HL-60 (cell line): ENCODE measurements around the gene CAND1.

ENCODE experiments used
- DNase-seq, 2 experiments: peaks; one replicate each; pipeline ENCODE4 v3.0.0-alpha.2; 2010 to 2020; ENCODE audit warnings: low read depth in 1 of 2, low spot score in 1 of 2
- H3K27ac ChIP-seq: fragments of 250-450 bp; sonication (Bioruptor Pico); replicated peaks from 2 replicates; pipeline ENCODE4 v1.5.1; 2020; ENCODE audit warnings: mild to moderate bottlenecking, moderate library complexity
- H3K27me3 ChIP-seq: fragments of 250-450 bp; sonication (Bioruptor Pico); 2 replicates; pipeline ENCODE4 v1.5.1; 2021; ENCODE audit warnings: mild to moderate bottlenecking, moderate library complexity; ENCODE audit not compliant: insufficient read depth, poor library complexity, severe bottlenecking
- H3K4me3 ChIP-seq: replicated peaks from 2 replicates; pipeline ENCODE4 v1.5.1; 2011; ENCODE audit warnings: mild to moderate bottlenecking, control low read depth, low read length; ENCODE audit not compliant: insufficient read depth
- GABPA ChIP-seq: IDR thresholded peaks from 2 replicates; pipeline ENCODE4 v1.6.1; 2012; ENCODE audit warnings: low read depth
- POLR2AphosphoS5 ChIP-seq: IDR thresholded peaks from 2 replicates; pipeline ENCODE4 v1.6.1; 2012; ENCODE audit warnings: low read depth
- SPI1 ChIP-seq: IDR thresholded peaks from 2 replicates; pipeline ENCODE4 v1.6.1; 2012; ENCODE audit warnings: low read depth, mild to moderate bottlenecking, borderline replicate concordance
- TF ChIP-seq, protein P1 (sequence below): IDR thresholded peaks from 2 replicates; pipeline ENCODE4 v1.6.1; 2012; ENCODE audit warnings: low read depth; ENCODE audit not compliant: insufficient replicate concordance
- TF ChIP-seq, protein P2 (sequence below): IDR thresholded peaks from one replicate; pipeline ENCODE4 v1.5.1; 2011; ENCODE audit warnings: low read length, control low read depth, inconsistent platforms; ENCODE audit not compliant: insufficient read depth

Gene CAND1

DNA sequence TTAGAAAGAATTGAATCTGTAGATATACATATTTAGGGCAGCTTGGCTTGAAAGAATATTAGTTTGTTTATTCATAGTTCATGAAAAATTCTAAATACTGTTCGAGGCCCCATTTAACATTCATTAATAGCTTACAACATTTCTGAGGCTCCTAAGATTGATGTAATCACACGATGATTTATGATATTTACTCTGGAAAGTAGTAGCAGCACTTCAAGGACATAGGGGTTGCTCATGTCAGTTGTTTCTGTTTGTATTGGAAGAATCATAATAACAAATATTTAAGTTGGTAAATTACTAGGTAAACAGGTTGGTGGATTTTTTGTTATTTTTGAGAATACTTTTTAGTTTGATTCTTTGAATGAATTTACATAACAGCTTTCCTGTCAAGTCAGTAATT is 30.4 kb downstream of the CAND1 start:
- H3K27ac ChIP-seq = no peak overlapping the region
- TF ChIP-seq GABPA = no peak
- TF ChIP-seq POLR2AphosphoS5 = no peak
- H3K4me3 ChIP-seq = no peak overlapping the region

DNA sequence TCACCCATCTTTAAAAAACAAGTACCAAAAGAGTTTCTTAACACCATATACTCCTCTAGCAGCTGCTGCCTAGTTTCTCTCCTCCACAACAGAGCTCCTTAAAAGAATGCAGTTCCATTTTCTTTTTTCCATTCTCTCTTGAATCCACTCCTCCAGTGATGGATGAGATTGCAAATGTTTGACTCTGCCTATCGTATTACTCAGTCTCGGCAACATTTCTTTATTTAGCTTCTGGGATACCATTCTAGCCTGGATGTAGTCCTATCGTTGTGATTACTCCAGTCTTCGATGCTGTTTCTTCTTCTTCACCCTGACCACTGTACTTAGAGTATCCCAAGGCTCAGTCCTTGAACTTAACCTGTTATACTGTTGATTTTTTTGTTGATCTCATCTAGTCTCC is 30.8 kb downstream of the CAND1 start:
- H3K27ac ChIP-seq = no peak overlapping the region
- no peaks in the 10 kb centered on the region for H3K27me3 ChIP-seq
- TF ChIP-seq SPI1 (no peak), POLR2AphosphoS5 (no peak), GABPA (no peak)
- TF ChIP-seq, protein P1, sequence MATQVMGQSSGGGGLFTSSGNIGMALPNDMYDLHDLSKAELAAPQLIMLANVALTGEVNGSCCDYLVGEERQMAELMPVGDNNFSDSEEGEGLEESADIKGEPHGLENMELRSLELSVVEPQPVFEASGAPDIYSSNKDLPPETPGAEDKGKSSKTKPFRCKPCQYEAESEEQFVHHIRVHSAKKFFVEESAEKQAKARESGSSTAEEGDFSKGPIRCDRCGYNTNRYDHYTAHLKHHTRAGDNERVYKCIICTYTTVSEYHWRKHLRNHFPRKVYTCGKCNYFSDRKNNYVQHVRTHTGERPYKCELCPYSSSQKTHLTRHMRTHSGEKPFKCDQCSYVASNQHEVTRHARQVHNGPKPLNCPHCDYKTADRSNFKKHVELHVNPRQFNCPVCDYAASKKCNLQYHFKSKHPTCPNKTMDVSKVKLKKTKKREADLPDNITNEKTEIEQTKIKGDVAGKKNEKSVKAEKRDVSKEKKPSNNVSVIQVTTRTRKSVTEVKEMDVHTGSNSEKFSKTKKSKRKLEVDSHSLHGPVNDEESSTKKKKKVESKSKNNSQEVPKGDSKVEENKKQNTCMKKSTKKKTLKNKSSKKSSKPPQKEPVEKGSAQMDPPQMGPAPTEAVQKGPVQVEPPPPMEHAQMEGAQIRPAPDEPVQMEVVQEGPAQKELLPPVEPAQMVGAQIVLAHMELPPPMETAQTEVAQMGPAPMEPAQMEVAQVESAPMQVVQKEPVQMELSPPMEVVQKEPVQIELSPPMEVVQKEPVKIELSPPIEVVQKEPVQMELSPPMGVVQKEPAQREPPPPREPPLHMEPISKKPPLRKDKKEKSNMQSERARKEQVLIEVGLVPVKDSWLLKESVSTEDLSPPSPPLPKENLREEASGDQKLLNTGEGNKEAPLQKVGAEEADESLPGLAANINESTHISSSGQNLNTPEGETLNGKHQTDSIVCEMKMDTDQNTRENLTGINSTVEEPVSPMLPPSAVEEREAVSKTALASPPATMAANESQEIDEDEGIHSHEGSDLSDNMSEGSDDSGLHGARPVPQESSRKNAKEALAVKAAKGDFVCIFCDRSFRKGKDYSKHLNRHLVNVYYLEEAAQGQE = no peak
- TF ChIP-seq, protein P2, sequence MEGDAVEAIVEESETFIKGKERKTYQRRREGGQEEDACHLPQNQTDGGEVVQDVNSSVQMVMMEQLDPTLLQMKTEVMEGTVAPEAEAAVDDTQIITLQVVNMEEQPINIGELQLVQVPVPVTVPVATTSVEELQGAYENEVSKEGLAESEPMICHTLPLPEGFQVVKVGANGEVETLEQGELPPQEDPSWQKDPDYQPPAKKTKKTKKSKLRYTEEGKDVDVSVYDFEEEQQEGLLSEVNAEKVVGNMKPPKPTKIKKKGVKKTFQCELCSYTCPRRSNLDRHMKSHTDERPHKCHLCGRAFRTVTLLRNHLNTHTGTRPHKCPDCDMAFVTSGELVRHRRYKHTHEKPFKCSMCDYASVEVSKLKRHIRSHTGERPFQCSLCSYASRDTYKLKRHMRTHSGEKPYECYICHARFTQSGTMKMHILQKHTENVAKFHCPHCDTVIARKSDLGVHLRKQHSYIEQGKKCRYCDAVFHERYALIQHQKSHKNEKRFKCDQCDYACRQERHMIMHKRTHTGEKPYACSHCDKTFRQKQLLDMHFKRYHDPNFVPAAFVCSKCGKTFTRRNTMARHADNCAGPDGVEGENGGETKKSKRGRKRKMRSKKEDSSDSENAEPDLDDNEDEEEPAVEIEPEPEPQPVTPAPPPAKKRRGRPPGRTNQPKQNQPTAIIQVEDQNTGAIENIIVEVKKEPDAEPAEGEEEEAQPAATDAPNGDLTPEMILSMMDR = no peak
- H3K4me3 ChIP-seq = no peak overlapping the region
- no peak for DNase-seq

More for the DNA sequence above, 30.4 kb downstream of the CAND1 start:
- no peak for DNase-seq
- no peaks in the 10 kb centered on the region for H3K27me3 ChIP-seq

DNA sequence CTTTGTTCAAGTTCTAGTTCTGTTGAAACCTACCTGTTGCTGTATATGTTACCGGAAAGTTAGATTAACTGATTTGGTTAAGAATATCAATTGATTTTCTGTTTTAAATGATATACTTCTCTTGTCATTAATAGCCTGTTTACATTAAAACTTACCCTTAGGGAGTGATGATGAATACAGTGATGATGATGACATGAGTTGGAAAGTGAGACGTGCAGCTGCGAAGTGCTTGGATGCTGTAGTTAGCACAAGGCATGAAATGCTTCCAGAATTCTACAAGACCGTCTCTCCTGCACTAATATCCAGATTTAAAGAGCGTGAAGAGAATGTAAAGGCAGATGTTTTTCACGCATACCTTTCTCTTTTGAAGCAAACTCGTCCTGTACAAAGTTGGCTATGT is 33.0 kb downstream of the CAND1 start:
- H3K27ac ChIP-seq = no peak overlapping the region
- no peak for DNase-seq
- H3K27me3 ChIP-seq = no peaks in the 10 kb centered on the region
- H3K4me3 ChIP-seq = no peak overlapping the region
- TF ChIP-seq SPI1 = no peak
- TF ChIP-seq, protein P1 = no peak
- TF ChIP-seq, protein P2 = no peak
- no peak for TF ChIP-seq POLR2AphosphoS5

DNA sequence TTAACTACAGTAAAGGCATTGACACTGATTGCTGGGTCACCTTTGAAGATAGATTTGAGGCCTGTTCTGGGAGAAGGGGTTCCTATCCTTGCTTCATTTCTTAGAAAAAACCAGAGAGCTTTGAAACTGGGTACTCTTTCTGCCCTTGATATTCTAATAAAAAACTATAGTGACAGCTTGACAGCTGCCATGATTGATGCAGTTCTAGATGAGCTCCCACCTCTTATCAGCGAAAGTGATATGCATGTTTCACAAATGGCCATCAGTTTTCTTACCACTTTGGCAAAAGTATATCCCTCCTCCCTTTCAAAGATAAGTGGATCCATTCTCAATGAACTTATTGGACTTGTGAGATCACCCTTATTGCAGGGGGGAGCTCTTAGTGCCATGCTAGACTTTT is 36.4 kb downstream of the CAND1 start:
- no peak overlapping the region for H3K4me3 ChIP-seq
- no peak for DNase-seq
- no peak for TF ChIP-seq GABPA
- TF ChIP-seq, protein P1 = no peak
- TF ChIP-seq, protein P2 = no peak
- no peak for TF ChIP-seq POLR2AphosphoS5
- TF ChIP-seq SPI1 = no peak
- H3K27ac ChIP-seq = no peak overlapping the region
- H3K27me3 ChIP-seq = no peaks in the 10 kb centered on the region
